NB4 (cell line): ENCODE results near the gene LRRC8C.

Experiments used
- DNase-seq: peaks from one replicate; pipeline ENCODE4 v3.0.0; 2010; ENCODE audit warnings: low read depth
- H3K4me3 ChIP-seq: one replicate; pipeline ENCODE4 v1.5.1; 2011; ENCODE audit warnings: mild to moderate bottlenecking, low read depth, low read length, moderate library complexity
- MYC ChIP-seq: IDR thresholded peaks from 2 replicates; pipeline ENCODE4 v1.6.1; 2011; ENCODE audit warnings: low read depth, low read length
- POLR2A ChIP-seq: IDR thresholded peaks from 2 replicates; pipeline ENCODE4 v1.6.1; 2011; ENCODE audit warnings: mild to moderate bottlenecking; ENCODE audit not compliant: insufficient read length; ENCODE audit errors: extremely low read depth
- TF ChIP-seq, protein P1 (sequence below): IDR thresholded peaks from 2 replicates; pipeline ENCODE4 v1.6.1; 2011; ENCODE audit warnings: low read depth, low read length
- TF ChIP-seq, protein P2 (sequence below): IDR thresholded peaks from one replicate; pipeline ENCODE4 v1.5.1; 2012; ENCODE audit warnings: low read depth, low read length

LRRC8C gene

DNA sequence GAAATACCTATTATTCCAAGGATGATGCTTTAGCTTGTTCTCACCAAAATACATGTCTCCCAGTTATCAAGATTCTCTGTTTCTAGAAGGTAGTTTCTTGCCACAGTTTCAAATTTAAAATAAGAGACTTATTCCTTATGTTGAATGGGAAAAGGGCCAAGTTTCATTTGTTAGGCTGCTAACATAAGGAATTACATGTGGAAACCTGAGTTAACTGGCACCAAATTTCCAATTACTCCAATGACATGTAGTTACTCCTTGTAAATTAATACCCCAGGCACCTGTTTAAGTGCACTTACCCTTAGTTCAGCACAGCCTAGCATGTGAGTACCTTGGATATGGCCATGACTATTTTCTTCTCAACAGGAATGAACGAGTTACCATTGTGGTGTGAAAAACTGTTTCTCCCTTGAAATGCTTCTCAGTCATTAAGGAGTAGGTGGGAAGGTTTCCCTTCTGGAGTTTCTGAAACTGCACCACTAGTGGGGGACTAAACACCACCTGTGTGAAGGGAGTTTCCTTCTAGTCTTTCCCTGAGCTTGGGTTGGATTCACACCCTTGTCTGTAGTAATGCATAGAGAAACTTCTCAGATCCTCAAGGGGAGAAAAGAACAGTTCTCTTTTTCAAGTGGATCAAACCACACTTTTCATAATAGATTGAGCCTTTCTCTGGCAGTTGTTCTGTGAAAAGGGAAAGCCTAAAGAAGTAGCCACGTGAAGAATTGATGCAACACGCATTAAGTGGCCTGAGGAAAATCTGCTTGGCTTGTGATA lies 32.3 kb upstream of the LRRC8C start:
- H3K4me3 ChIP-seq: no peak overlapping the region
- no peak for DNase-seq
- TF ChIP-seq, protein P1, sequence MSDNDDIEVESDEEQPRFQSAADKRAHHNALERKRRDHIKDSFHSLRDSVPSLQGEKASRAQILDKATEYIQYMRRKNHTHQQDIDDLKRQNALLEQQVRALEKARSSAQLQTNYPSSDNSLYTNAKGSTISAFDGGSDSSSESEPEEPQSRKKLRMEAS: no peak
- TF ChIP-seq, protein P2, sequence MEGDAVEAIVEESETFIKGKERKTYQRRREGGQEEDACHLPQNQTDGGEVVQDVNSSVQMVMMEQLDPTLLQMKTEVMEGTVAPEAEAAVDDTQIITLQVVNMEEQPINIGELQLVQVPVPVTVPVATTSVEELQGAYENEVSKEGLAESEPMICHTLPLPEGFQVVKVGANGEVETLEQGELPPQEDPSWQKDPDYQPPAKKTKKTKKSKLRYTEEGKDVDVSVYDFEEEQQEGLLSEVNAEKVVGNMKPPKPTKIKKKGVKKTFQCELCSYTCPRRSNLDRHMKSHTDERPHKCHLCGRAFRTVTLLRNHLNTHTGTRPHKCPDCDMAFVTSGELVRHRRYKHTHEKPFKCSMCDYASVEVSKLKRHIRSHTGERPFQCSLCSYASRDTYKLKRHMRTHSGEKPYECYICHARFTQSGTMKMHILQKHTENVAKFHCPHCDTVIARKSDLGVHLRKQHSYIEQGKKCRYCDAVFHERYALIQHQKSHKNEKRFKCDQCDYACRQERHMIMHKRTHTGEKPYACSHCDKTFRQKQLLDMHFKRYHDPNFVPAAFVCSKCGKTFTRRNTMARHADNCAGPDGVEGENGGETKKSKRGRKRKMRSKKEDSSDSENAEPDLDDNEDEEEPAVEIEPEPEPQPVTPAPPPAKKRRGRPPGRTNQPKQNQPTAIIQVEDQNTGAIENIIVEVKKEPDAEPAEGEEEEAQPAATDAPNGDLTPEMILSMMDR: no peak
- TF ChIP-seq POLR2A: no peak
- TF ChIP-seq MYC: no peak

DNA sequence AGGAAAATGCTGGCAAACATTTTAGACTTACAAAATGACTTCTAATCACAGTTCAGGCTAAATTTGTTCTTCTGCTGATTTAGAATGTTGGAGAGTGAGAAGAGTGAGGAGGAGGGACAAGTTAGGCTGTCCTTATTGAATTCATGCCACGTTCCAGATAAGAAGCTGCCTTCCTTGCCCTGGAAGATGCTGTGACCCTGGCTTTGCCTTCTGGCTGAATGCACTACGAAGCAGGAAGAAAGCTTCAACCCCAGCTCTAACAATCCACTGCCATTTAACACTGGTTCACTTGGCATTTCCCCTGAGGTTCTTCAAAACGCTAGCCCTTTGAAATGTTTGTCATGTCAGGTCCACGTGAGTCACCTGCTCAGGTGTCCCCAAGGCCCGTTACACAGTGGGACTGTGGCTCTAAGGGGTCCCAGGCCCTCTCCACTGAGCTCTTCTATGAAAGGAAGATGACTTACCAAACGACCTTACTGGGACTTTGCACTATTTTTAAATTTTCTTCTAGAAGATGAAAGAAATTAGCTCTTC lies 30.0 kb upstream of the LRRC8C start:
- no peak overlapping the region for H3K4me3 ChIP-seq
- no peak for TF ChIP-seq POLR2A
- TF ChIP-seq, protein P1: no peak
- no peak for TF ChIP-seq MYC
- TF ChIP-seq, protein P2: no peak
- no peak for DNase-seq

DNA sequence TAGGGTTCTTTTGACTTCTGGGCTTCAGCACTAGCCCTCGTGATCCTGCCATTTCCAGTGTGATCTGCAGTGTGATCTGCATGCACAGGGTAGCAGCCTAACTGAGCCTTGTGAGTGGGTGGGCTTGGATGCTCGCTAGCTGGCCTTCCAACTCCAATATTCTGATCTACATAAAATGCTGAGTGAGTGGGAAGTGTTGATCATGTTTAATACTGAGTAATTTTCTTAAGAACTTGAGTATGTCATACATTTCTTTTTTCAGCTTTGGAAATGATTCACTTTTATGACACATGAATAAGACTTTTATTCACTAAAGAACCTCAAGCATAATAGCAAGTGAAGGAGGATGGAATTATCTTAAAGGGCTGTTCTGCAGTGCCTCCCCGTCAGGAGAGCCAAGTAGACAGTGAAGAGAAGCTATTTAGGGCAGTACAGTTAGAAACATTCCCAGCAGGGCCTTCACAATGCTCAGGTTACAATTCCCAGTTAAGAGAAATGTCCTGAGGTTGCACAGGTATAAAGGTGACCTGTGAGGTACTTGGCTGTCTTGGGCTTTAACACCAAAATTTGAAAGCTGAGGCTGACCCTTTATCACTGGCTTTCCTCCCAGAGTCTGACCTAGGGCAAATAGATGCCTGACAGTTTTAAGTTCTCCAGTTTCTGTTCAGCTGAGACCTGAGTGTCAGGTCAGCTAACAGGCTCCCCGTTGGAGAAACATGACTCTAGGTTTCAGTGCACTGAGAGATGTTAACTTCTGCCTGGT lies 29.1 kb upstream of the LRRC8C start:
- DNase-seq: no peak
- TF ChIP-seq, protein P1: no peak
- TF ChIP-seq, protein P2: no peak
- TF ChIP-seq MYC (no peak), POLR2A (no peak)
- H3K4me3 ChIP-seq: no peak overlapping the region

DNA sequence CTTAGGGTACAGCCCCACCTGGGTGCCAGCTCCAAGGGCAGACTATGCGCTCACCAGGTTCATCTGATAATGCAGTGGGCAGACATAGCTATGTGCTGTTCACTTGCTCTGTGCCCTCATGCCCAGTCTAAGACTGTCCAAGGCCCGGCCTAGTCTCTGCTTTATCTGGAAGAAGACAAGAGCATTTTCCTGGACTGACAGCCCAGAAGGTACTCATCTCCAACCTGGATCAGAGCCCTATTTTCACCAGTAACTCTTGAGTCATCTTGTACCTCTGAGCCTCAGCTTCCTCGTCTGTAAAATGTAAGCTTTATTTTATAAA lies 28.5 kb upstream of the LRRC8C start:
- TF ChIP-seq, protein P1: no peak
- TF ChIP-seq, protein P2: no peak
- TF ChIP-seq POLR2A (no peak), MYC (no peak)
- no peak overlapping the region for H3K4me3 ChIP-seq
- DNase-seq: no peak

DNA sequence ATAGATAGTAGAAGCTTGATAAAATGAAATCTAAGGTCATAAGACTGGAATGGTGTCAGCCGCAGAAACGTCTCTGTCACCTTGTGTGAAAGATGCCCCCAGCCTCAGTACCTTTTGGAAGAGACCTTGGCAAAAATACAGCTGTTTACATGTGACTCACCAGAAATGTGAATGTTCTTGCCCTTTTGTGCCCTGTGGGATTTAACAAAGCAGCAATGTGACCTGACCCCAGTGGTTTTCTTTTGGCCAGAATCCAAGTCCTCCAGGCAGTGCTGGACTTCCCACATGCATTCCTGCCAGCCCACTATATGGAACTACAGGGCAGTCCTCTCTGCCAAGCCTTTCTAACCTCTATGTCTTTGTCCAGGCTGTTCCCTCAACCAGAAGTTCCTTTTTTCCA lies 27.2 kb upstream of the LRRC8C start:
- TF ChIP-seq, protein P2: no peak
- TF ChIP-seq MYC (no peak), POLR2A (no peak)
- TF ChIP-seq, protein P1: no peak
- H3K4me3 ChIP-seq: no peak overlapping the region
- DNase-seq: no peak
